ENCODE measurements around the gene DLGAP4.

The DLGAP4 gene

DNA sequence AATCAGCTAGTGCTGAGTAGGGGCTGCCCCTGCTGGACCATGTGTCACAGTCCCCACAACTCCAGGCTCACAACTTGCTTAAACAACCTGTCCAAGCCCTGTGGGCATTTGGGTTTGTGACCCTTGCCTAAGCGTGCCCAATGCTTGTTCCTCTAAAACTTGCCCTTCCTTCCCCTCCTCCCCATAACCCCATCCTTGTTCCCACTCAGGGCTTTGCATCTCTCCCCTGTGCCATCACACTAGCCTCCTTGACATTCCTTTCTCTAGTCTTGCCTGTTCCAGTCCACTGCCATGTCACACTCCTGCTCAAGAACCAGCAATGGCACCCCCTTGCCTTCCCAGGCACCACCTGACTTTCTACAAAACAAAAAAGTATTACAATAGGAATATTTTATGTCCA, 2.3 kb upstream of the DLGAP4 start:
- H3K4me3 ChIP-seq (ENCODE audit: low read depth, low read length) = no peak overlapping the region
- TF ChIP-seq, protein P1, sequence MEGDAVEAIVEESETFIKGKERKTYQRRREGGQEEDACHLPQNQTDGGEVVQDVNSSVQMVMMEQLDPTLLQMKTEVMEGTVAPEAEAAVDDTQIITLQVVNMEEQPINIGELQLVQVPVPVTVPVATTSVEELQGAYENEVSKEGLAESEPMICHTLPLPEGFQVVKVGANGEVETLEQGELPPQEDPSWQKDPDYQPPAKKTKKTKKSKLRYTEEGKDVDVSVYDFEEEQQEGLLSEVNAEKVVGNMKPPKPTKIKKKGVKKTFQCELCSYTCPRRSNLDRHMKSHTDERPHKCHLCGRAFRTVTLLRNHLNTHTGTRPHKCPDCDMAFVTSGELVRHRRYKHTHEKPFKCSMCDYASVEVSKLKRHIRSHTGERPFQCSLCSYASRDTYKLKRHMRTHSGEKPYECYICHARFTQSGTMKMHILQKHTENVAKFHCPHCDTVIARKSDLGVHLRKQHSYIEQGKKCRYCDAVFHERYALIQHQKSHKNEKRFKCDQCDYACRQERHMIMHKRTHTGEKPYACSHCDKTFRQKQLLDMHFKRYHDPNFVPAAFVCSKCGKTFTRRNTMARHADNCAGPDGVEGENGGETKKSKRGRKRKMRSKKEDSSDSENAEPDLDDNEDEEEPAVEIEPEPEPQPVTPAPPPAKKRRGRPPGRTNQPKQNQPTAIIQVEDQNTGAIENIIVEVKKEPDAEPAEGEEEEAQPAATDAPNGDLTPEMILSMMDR (IDR thresholded peaks at IDR 0.05; ENCODE audit: control insufficient read depth, extremely low read depth, insufficient read depth) = no peak
- no peak for DNase-seq (ENCODE audit: low read depth)

DNA sequence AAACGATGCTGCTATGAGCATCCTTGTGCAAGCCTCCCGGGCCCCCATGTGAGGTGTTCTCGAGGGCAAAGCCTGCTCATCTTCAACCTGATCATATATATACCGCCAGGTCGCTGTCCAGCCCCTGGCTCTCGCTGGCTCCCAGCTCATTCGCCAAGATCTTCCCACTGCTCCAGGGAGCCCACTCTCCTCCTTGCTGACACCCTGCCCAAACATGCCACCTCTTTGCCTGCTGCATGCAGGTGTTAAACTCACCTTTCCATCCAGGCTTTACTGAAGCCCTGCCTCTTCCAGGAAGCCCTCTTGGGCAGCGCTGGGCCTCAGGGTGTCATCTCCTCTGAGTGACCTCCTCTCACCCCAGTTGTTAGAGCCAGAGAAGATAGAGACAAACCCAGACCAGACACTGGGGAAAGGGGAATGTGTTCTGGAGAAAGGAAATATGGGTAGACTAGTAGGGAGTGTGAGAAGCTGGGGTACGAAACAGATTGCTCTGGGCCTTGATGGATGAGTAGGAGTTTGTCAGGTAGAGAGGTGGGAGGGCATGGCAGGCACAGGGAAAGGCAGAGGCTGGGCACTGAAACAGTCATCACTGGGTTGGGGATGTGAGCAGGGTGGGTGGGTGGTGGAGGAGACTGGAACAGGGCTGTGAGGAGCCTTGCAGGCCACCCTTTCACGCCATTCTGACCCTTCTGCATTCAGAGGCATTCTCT, 1.2 kb upstream of the DLGAP4 start:
- no peak overlapping the region for H3K4me3 ChIP-seq (ENCODE audit: low read depth, low read length)
- TF ChIP-seq, protein P1 (IDR thresholded peaks at IDR 0.05; ENCODE audit: control insufficient read depth, extremely low read depth, insufficient read depth) = no peak
- DNase-seq (ENCODE audit: low read depth) = no peak

DNA sequence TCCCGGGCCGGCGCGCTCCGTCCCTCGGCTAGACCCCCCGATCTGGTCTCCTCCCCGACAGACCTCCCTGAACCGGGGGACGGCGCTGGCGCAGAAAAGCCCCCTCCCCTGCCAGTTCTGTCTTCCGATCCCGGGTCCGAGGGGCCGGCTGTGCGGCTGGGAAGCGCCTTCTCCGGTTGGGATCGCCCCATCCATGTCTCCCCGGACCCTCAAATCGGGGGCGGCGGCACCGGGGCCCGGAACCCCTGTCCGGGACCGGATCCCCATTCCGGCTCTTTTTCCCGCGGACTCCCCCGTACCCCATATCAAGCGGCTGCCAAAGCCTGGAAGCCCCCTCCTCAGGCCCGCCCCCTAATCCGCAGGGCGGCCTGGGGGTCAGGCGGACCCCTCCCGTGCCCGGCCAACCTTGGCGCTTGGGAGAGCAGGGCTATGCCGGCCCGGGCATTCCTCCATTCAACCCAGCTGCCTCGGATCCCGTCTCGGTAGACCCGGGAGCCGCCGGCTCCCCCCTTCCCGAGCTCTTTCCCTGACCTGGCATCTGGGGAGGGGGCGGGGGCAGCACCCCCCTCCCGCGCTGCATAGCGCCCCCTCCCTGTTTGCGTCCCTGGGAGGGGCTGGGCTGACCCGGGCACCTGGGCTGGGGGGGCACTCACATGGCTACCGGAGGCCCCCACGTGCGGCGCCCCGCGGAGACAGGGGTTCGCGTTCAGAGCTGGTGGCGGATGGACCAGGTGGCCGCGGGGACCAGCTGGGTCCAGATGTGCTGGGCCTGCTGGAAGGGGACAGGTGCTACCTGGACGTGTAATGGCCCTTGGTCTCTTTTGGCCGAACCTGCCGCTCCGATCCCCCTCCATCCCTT, 643 bp downstream of the DLGAP4 start:
- no peak overlapping the region for H3K4me3 ChIP-seq (ENCODE audit: low read depth, low read length)
- no peak for DNase-seq (ENCODE audit: low read depth)
- TF ChIP-seq, protein P1 (IDR thresholded peaks at IDR 0.05; ENCODE audit: control insufficient read depth, extremely low read depth, insufficient read depth) = no peak

DNA sequence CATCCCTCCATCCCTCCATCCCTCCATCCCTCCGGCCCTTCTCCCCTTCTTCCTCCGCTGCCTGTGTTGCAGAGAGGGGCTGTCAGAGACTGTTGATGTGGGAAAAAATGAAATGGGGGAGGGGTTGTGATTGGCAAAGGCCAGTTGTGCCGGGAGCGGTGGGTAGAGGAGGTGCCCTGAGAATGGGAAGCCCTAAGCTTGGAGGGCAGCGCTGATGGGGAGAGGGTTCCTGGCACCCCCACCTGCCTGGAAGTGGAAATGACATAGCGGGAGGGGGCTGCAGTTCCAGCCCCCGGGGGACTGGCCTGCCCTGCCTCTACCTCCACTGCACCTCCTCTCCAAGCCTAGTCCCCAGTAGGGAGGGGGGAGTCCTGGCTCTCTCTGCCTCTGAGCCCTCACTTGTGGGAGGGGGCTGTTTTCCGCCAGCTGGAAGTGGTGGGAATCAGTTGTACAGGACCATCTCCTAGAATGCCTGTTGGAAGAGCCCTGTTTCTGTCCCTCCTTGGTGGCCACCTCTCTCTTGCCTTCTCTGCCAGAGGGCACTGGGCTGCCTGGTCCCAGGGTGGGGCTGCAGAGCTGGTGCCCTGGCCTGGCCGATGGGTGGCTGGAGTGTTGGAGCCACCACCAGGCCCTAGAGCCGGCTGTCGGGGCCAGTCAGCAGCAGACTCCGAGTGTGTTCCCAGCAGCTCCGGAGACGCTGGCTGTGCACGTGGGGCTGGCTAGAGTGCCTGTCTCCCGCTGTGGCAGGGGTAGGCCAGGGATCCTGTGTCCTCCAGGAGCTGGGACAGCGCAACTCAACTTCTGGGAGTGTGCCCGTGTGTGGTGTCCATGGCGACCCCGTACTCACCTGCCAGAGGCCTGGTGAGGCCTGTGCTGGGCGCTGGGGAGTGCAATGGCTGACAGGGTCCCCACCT, 1.5 kb downstream of the DLGAP4 start:
- H3K4me3 ChIP-seq (ENCODE audit: low read depth, low read length) = no peak overlapping the region
- TF ChIP-seq, protein P1 (IDR thresholded peaks at IDR 0.05; ENCODE audit: control insufficient read depth, extremely low read depth, insufficient read depth) = no peak
- no peak for DNase-seq (ENCODE audit: low read depth)

DNA sequence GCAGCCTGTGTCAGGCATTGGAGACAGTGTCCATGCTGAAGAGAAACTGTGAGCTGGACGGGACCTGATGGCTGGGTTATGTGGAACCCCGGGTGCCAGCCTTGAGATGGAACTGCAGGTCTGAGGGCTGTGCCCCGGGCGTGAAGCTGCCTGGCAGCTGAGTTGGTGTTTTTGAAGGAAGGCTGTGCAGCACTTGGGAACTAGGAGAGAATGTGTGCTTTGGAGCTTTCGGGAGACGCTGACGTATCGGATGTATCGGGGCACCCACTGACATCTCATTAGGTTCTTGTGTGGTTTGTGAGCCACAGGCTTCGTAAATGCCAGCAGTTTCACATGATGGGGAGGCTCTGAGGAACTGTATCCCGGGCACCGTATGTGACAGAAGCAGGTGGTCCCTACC, 2.2 kb downstream of the DLGAP4 start:
- H3K4me3 ChIP-seq (ENCODE audit: low read depth, low read length) = no peak overlapping the region
- no peak for DNase-seq (ENCODE audit: low read depth)
- TF ChIP-seq, protein P1 (IDR thresholded peaks at IDR 0.05; ENCODE audit: control insufficient read depth, extremely low read depth, insufficient read depth) = no peak

DNA sequence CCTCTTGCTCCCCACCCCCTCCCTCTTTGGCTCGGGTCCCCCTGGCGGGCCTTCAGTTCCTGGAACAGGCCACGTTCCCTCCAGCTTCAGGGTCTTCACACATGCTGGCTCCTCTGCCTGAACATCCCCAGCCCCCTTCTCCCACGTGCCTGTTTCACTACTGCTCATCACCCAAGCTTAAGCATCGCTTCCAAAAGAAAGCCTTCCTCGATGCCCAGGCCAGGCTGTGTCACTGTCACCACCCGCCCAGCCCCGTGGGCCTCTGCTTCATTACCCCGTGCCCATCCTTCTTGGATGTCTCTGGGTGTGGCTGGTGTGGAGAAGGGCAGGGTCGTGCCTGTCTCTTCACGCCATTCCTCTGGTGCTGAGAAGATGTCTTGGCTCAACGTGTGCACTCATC, 2.8 kb downstream of the DLGAP4 start:
- no peak overlapping the region for H3K4me3 ChIP-seq (ENCODE audit: low read depth, low read length)
- DNase-seq (ENCODE audit: low read depth) = no peak
- TF ChIP-seq, protein P1 (IDR thresholded peaks at IDR 0.05; ENCODE audit: control insufficient read depth, extremely low read depth, insufficient read depth) = no peak
